ENCODE measurements around the gene CDK5RAP3.
"Not testable (repeated sequence)": the region's sequence is repeated elsewhere in the genome, so short reads cannot be mapped to it uniquely, and the experiment has no call there.

The CDK5RAP3 gene

DNA sequence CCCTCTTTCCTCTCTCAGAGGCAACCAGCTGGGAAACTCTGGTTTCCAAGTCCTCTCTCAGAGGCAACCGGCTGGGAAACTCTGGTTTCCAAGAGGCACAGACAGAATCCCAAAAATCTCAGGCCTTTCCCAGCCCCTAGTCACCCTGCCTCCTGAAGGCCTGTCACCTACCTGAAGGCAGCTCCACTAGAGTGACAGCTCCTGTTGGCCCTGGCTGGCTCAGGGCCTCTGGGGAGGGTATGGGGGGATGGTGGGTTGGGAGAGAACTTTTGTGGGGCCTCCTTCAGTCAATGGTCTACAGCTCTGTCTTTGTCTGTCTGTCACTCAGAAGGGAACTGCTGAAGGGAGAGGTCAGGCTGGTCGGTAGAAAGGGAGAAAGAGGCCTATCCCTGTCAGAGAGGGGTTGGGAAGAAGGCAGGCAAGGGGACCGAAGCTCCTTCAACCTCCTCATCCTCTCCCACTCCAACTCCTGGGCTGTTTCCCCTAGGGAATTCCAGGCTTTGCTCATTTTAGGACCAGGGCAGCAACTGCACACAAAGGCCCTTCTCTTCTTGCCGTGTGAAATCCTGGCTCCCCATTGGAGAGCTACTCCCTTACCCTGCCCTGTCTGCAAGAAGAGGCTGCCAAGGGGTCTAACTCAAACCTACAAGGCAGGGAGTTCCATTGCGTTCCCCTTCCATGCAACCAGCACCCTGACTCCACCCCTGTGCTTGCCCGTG, 43.1 kb downstream of the CDK5RAP3 start:
- no peak for DNase-seq (ENCODE audit: low read depth)
- TF ChIP-seq, protein P1, sequence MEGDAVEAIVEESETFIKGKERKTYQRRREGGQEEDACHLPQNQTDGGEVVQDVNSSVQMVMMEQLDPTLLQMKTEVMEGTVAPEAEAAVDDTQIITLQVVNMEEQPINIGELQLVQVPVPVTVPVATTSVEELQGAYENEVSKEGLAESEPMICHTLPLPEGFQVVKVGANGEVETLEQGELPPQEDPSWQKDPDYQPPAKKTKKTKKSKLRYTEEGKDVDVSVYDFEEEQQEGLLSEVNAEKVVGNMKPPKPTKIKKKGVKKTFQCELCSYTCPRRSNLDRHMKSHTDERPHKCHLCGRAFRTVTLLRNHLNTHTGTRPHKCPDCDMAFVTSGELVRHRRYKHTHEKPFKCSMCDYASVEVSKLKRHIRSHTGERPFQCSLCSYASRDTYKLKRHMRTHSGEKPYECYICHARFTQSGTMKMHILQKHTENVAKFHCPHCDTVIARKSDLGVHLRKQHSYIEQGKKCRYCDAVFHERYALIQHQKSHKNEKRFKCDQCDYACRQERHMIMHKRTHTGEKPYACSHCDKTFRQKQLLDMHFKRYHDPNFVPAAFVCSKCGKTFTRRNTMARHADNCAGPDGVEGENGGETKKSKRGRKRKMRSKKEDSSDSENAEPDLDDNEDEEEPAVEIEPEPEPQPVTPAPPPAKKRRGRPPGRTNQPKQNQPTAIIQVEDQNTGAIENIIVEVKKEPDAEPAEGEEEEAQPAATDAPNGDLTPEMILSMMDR (conservative IDR thresholded peaks at IDR 0.05; ENCODE audit: low read length), result no peak
- no peak overlapping the region for H3K4me3 ChIP-seq (ENCODE audit: low read length)

GRCh38 chr17:48014595-48015111, 43.7 kb downstream of the CDK5RAP3 start:
- DNase-seq (ENCODE audit: low read depth), result no peak
- TF ChIP-seq, protein P1 (conservative IDR thresholded peaks at IDR 0.05; ENCODE audit: low read length), result no peak
- H3K4me3 ChIP-seq (ENCODE audit: low read length), result no peak overlapping the region

- TF ChIP-seq, protein P1 (conservative IDR thresholded peaks at IDR 0.05; ENCODE audit: low read length), result no peak
- no peak overlapping the region for H3K4me3 ChIP-seq (ENCODE audit: low read length)
- no peak for DNase-seq (ENCODE audit: low read depth)
Measured at GRCh38 chr17:48016112-48016511, 45.2 kb downstream of the CDK5RAP3 start.

- H3K4me3 ChIP-seq (ENCODE audit: low read length); DNase-seq (ENCODE audit: low read depth): not testable (repeated sequence)
Measured at GRCh38 chr17:48017817-48018158, 46.9 kb downstream of the CDK5RAP3 start.

DNA sequence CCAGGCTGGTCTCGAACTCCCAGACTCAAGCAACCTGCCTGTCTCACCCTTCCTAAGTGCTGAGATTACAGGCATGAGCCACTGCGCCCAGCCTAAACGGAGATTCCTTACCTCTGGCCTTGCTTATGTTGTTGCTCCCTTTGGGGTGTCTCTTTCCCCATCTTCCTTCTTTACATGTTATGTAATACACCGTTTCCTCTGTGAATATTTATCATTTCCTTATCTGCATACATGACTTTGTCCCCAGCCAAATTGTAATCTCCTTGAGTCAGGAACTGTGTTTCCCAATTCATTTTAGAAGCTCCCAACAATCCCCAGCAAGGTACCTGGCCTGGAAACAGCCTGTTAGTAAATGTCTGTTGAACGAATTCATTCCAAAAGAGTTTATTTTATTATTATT, 51.0 kb downstream of the CDK5RAP3 start:
- H3K4me3 ChIP-seq (ENCODE audit: low read length), result no peak overlapping the region
- no peak for DNase-seq (ENCODE audit: low read depth)
- TF ChIP-seq, protein P1 (conservative IDR thresholded peaks at IDR 0.05; ENCODE audit: low read length), result no peak

DNA sequence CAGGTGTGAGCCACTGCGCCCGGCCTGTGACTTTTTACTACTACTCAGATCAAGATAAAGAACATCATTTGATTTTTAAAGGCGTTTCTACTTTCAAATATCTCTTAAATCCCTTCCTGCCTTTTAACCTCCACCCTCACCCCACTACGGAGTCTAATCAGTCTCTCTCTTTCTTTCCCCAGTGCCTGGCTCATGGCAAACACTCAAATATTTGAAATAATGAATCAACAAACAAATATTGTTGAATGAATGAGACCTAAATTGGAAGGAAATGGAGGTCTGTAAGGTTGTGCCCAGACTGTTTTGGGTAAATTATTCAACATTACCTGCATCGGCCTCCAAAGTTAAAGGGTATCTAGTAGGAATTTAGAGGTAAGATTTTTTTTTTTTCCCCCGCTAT, 52.0 kb downstream of the CDK5RAP3 start:
- DNase-seq (ENCODE audit: low read depth), result no peak
- H3K4me3 ChIP-seq (ENCODE audit: low read length), result no peak overlapping the region
- TF ChIP-seq, protein P1 (conservative IDR thresholded peaks at IDR 0.05; ENCODE audit: low read length), result no peak

- TF ChIP-seq, protein P1 (conservative IDR thresholded peaks at IDR 0.05; ENCODE audit: low read length), result no peak; the same call in 1 of the 2 replicates
Measured at GRCh38 chr17:48023400-48024148, 52.7 kb downstream of the CDK5RAP3 start.

More at GRCh38 chr17:48023400-48024148, 52.7 kb downstream of the CDK5RAP3 start:
- H3K4me3 ChIP-seq (ENCODE audit: low read length), result peak overlapping the region; percentile 58
- peak; percentile 77 for DNase-seq (ENCODE audit: low read depth)
